Vagina (tissue), 2 donors: ENCODE data around the gene MMP2. TPM values are rescaled to one million over a fixed set of nuclear protein-coding genes. Genes with fewer than 3 reads are reported as not detected.

Experiments
- DNase-seq, 2 donors: peaks; one replicate each; pipeline ENCODE4 v3.0.0-alpha.2; 2017; ENCODE audit errors: extremely low spot score in 2 of 2
- H3K27ac ChIP-seq: fragments of 200-600 bp; sonication (generic); one replicate; pipeline ENCODE4 v1.5.1; 2019
- H3K27me3 ChIP-seq: fragments of 200-600 bp; sonication (generic); one replicate; pipeline ENCODE4 v1.5.1; 2019
- H3K36me3 ChIP-seq, 2 donors: fragments of 200-600 bp; sonication (generic); one replicate each; pipeline ENCODE4 v1.5.1; 2017 to 2019
- H3K4me1 ChIP-seq: fragments of 200-600 bp; sonication (generic); one replicate; pipeline ENCODE4 v1.5.1; 2019
- H3K4me3 ChIP-seq, 2 donors: fragments of 200-600 bp; sonication (generic); 1 replicate in 1 of 2; 2 replicates in 1 of 2; pipeline ENCODE4 v1.5.1; 2016 to 2019
- H3K9me3 ChIP-seq: fragments of 200-600 bp; sonication (generic); one replicate; pipeline ENCODE4 v1.5.1; 2019
- POLR2A ChIP-seq, 2 donors: fragments of 450-650 bp; IDR thresholded peaks; one replicate each; pipeline ENCODE4 v1.6.1; 2017; ENCODE audit warnings: antibody characterized with exemption in 2 of 2, mild to moderate bottlenecking in 2 of 2, moderate library complexity in 2 of 2
- POLR2AphosphoS5 ChIP-seq, 2 donors: sonication (generic); formaldehyde crosslinking; IDR thresholded peaks; one replicate each; pipeline ENCODE4 v1.9.0; 2017; ENCODE audit warnings: antibody characterized with exemption in 2 of 2, mild to moderate bottlenecking in 2 of 2, low read depth in 1 of 2; ENCODE audit not compliant: insufficient read depth in 1 of 2
- intact Hi-C: fragments of 100-400 bp; cut with DNase I; formaldehyde crosslinking; loops from one replicate; pipeline ENCODE4 v1.15.1; 2023
- total RNA-seq: library from RNA; depleted of rRNA; stranded (reverse); fragments of >200 nt; gene quantifications from one replicate; pipeline ENCODE4 v1.2.3, GENCODE V29; 2016
- TF ChIP-seq, protein P1 (sequence below), 3 experiments: fragments of 450-650 bp in 2 of 3; fragments of 200-600 bp in 1 of 3; sonication (generic) in 1 of 3; IDR thresholded peaks; one replicate each; pipeline ENCODE4 v1.5.1; 2017 to 2019; ENCODE audit warnings: antibody characterized with exemption in 3 of 3, mild to moderate bottlenecking in 2 of 3, moderate library complexity in 2 of 3

Gene MMP2
- total RNA-seq, 1 donor from 2014 or later: 296 TPM

DNA sequence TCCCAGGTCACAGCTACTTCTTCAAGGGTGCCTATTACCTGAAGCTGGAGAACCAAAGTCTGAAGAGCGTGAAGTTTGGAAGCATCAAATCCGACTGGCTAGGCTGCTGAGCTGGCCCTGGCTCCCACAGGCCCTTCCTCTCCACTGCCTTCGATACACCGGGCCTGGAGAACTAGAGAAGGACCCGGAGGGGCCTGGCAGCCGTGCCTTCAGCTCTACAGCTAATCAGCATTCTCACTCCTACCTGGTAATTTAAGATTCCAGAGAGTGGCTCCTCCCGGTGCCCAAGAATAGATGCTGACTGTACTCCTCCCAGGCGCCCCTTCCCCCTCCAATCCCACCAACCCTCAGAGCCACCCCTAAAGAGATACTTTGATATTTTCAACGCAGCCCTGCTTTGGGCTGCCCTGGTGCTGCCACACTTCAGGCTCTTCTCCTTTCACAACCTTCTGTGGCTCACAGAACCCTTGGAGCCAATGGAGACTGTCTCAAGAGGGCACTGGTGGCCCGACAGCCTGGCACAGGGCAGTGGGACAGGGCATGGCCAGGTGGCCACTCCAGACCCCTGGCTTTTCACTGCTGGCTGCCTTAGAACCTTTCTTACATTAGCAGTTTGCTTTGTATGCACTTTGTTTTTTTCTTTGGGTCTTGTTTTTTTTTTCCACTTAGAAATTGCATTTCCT lies 26.5 kb downstream of the MMP2 start:
- peak in 1 of 2 donors; percentile 13 for TF ChIP-seq POLR2AphosphoS5 (IDR thresholded peaks at IDR 0.05; ENCODE audit: insufficient read depth in 1 of 2, low read depth in 1 of 2)
- TF ChIP-seq, protein P1, sequence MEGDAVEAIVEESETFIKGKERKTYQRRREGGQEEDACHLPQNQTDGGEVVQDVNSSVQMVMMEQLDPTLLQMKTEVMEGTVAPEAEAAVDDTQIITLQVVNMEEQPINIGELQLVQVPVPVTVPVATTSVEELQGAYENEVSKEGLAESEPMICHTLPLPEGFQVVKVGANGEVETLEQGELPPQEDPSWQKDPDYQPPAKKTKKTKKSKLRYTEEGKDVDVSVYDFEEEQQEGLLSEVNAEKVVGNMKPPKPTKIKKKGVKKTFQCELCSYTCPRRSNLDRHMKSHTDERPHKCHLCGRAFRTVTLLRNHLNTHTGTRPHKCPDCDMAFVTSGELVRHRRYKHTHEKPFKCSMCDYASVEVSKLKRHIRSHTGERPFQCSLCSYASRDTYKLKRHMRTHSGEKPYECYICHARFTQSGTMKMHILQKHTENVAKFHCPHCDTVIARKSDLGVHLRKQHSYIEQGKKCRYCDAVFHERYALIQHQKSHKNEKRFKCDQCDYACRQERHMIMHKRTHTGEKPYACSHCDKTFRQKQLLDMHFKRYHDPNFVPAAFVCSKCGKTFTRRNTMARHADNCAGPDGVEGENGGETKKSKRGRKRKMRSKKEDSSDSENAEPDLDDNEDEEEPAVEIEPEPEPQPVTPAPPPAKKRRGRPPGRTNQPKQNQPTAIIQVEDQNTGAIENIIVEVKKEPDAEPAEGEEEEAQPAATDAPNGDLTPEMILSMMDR (IDR thresholded peaks at IDR 0.05): no peak
- TF ChIP-seq POLR2A (IDR thresholded peaks at IDR 0.05): no peak
- no peaks in the 10 kb centered on the region for H3K27me3 ChIP-seq
- intact Hi-C loops: no loop called here
- H3K4me1 ChIP-seq: peaks cover 48% of the 10 kb centered on the region
- H3K4me3 ChIP-seq: no peak overlapping the region
- DNase-seq: no peak
- no peak overlapping the region for H3K27ac ChIP-seq
- no peaks in the 10 kb centered on the region for H3K9me3 ChIP-seq
- peaks cover 0 to 14% of the 10 kb centered on the region in 2 donors for H3K36me3 ChIP-seq

- Histone ChIP-seq H3K4me3 (no peak overlapping the region), H3K4me1 (peaks cover 42% of the 10 kb centered on the region), H3K36me3 (peaks cover 0 to 14% of the 10 kb centered on the region in 2 donors), H3K27me3 (no peaks in the 10 kb centered on the region), H3K27ac (no peak overlapping the region), H3K9me3 (no peaks in the 10 kb centered on the region)
- DNase-seq: no peak
- intact Hi-C loops: no loop called here
- TF ChIP-seq POLR2AphosphoS5 (IDR thresholded peaks at IDR 0.05; ENCODE audit: insufficient read depth in 1 of 2, low read depth in 1 of 2) (no peak), POLR2A (IDR thresholded peaks at IDR 0.05) (no peak)
- TF ChIP-seq, protein P1 (IDR thresholded peaks at IDR 0.05): no peak
Observed at GRCh38 chr16:55506083-55506482, 27.1 kb downstream of the MMP2 start.

DNA sequence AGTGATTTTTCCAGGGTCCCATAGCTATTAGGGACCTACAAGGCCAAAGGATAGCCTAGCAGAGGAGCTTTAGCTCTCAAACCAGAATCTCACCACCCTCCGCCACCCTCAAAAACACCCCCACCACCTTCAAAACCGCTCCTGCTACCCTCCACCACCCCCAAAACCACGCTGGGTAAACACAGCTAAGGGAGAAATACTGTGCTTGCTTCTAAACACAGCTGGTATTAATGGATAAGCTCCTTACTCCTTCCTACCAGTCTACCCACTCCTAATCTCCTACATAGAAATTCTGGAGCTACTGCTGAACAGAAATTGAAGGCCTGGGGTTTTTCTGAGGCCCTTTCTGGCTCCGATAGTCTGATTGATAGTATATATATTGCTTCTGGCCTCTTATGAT lies 27.7 kb downstream of the MMP2 start:
- Histone ChIP-seq H3K4me3 (no peak overlapping the region), H3K36me3 (peaks cover 0 to 14% of the 10 kb centered on the region in 2 donors), H3K27me3 (no peaks in the 10 kb centered on the region), H3K27ac (no peak overlapping the region), H3K4me1 (peaks cover 35% of the 10 kb centered on the region), H3K9me3 (no peaks in the 10 kb centered on the region)
- no peak for DNase-seq
- TF ChIP-seq POLR2A (IDR thresholded peaks at IDR 0.05) (no peak), POLR2AphosphoS5 (IDR thresholded peaks at IDR 0.05; ENCODE audit: insufficient read depth in 1 of 2, low read depth in 1 of 2) (no peak)
- TF ChIP-seq, protein P1 (IDR thresholded peaks at IDR 0.05): no peak
- intact Hi-C loops: no loop called here

- H3K36me3 ChIP-seq: peaks cover 0 to 19% of the 10 kb centered on the region in 2 donors
- H3K4me1 ChIP-seq: peaks cover 18% of the 10 kb centered on the region
- H3K27me3 ChIP-seq: no peaks in the 10 kb centered on the region
- DNase-seq: no peak
- TF ChIP-seq POLR2AphosphoS5 (IDR thresholded peaks at IDR 0.05; ENCODE audit: insufficient read depth in 1 of 2, low read depth in 1 of 2) (no peak), POLR2A (IDR thresholded peaks at IDR 0.05) (no peak)
- TF ChIP-seq, protein P1 (IDR thresholded peaks at IDR 0.05): no peak
- H3K27ac ChIP-seq: peak overlapping the region; percentile 71
- intact Hi-C loops: no loop called here
- peak overlapping the region; percentile 67 to 71 for H3K4me3 ChIP-seq
- no peaks in the 10 kb centered on the region for H3K9me3 ChIP-seq
Observed at GRCh38 chr16:55508271-55508921, 29.4 kb downstream of the MMP2 start.
